ENCODE results near the gene JAZF1.

Gene JAZF1

GRCh38 chr7:28136420-28136819 is 44.2 kb downstream of the JAZF1 start:
- H3K27me3 ChIP-seq (replicated peaks; ENCODE audit: insufficient read depth, low read length), result no peaks in the 10 kb centered on the region
- H4K20me1 ChIP-seq (ENCODE audit: insufficient read depth, low read length), result no peaks in the 10 kb centered on the region
- H3K4me3 ChIP-seq (ENCODE audit: low read length), result no peak overlapping the region
- DNase-seq, result no peak
- no peaks in the 10 kb centered on the region for H3F3A ChIP-seq (ENCODE audit: insufficient read depth, low read length)
- H3K9me2 ChIP-seq (replicated peaks; ENCODE audit: insufficient read depth, low read length), result no peaks in the 10 kb centered on the region
- no peak overlapping the region for H3K9ac ChIP-seq (ENCODE audit: low read length)
- H3K4me2 ChIP-seq (ENCODE audit: low read depth, low read length), result no peak overlapping the region
- no peak overlapping the region for H2AFZ ChIP-seq (ENCODE audit: low read length)
- no peaks in the 10 kb centered on the region for H3K36me3 ChIP-seq (replicated peaks; ENCODE audit: insufficient read depth, low read length)
- TF ChIP-seq CTCF (IDR thresholded peaks at IDR 0.05; ENCODE audit: low read length), result no peak
- no peak for TF ChIP-seq EZH2 (optimal IDR thresholded peaks at IDR 0.05; ENCODE audit: low read depth, low read length)
- TF ChIP-seq EZH2phosphoT487 (IDR thresholded peaks at IDR 0.05; ENCODE audit: low read length), result no peak
- no peak overlapping the region for H3K27ac ChIP-seq (ENCODE audit: low read length)
- H3K79me2 ChIP-seq (ENCODE audit: low read length), result no peaks in the 10 kb centered on the region
- H3K9me3 ChIP-seq (replicated peaks; ENCODE audit: insufficient read depth, low read length), result no peaks in the 10 kb centered on the region
- no peaks in the 10 kb centered on the region for H3K4me1 ChIP-seq (ENCODE audit: low read length)

- Histone ChIP-seq H3K4me1 (ENCODE audit: low read length) (no peaks in the 10 kb centered on the region), H3K9me2 (replicated peaks; ENCODE audit: insufficient read depth, low read length) (no peaks in the 10 kb centered on the region), H3K36me3 (replicated peaks; ENCODE audit: insufficient read depth, low read length) (no peaks in the 10 kb centered on the region), H3K9ac (ENCODE audit: low read length) (no peak overlapping the region), H3K9me3 (replicated peaks; ENCODE audit: insufficient read depth, low read length) (no peaks in the 10 kb centered on the region), H2AFZ (ENCODE audit: low read length) (no peak overlapping the region), H3F3A (ENCODE audit: insufficient read depth, low read length) (no peaks in the 10 kb centered on the region), H3K27me3 (replicated peaks; ENCODE audit: insufficient read depth, low read length) (no peaks in the 10 kb centered on the region), H3K27ac (ENCODE audit: low read length) (no peak overlapping the region), H3K79me2 (ENCODE audit: low read length) (no peaks in the 10 kb centered on the region), H3K4me3 (ENCODE audit: low read length) (no peak overlapping the region), H4K20me1 (ENCODE audit: insufficient read depth, low read length) (no peaks in the 10 kb centered on the region), H3K4me2 (ENCODE audit: low read depth, low read length) (no peak overlapping the region)
- no peak for DNase-seq
- TF ChIP-seq CTCF (IDR thresholded peaks at IDR 0.05; ENCODE audit: low read length) (no peak), EZH2phosphoT487 (IDR thresholded peaks at IDR 0.05; ENCODE audit: low read length) (no peak), EZH2 (optimal IDR thresholded peaks at IDR 0.05; ENCODE audit: low read depth, low read length) (no peak)
Measured at GRCh38 chr7:28135760-28136159, 44.8 kb downstream of the JAZF1 start.

DNA sequence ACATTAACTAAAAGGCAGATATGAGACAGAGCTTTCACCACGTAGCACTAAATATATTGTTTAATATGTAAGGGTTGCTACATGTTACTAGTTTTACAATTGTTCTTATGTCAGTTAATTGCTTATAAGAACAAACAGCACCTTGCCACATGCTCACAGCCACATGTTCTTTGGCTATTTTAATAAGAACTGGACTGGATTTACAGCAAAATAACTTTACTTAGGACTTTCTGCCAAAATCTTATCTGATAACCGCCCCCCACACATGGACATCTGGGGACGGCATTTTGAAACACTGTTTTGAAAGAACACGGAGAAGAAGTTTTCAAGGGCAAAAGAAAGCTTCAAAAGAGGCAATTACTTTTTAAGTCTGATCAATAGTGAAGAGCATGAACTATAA is 45.3 kb downstream of the JAZF1 start:
- Histone ChIP-seq H4K20me1 (ENCODE audit: insufficient read depth, low read length) (no peaks in the 10 kb centered on the region), H3K4me1 (ENCODE audit: low read length) (no peaks in the 10 kb centered on the region), H3F3A (ENCODE audit: insufficient read depth, low read length) (no peaks in the 10 kb centered on the region), H3K27me3 (replicated peaks; ENCODE audit: insufficient read depth, low read length) (no peaks in the 10 kb centered on the region), H3K36me3 (replicated peaks; ENCODE audit: insufficient read depth, low read length) (no peaks in the 10 kb centered on the region), H3K9me2 (replicated peaks; ENCODE audit: insufficient read depth, low read length) (no peaks in the 10 kb centered on the region), H3K27ac (ENCODE audit: low read length) (no peak overlapping the region), H3K79me2 (ENCODE audit: low read length) (no peaks in the 10 kb centered on the region), H3K4me3 (ENCODE audit: low read length) (no peak overlapping the region), H3K4me2 (ENCODE audit: low read depth, low read length) (no peak overlapping the region), H2AFZ (ENCODE audit: low read length) (no peak overlapping the region), H3K9me3 (replicated peaks; ENCODE audit: insufficient read depth, low read length) (no peaks in the 10 kb centered on the region), H3K9ac (ENCODE audit: low read length) (no peak overlapping the region)
- no peak for DNase-seq
- TF ChIP-seq EZH2 (optimal IDR thresholded peaks at IDR 0.05; ENCODE audit: low read depth, low read length) (no peak), EZH2phosphoT487 (IDR thresholded peaks at IDR 0.05; ENCODE audit: low read length) (no peak)

GRCh38 chr7:28133872-28134271 is 46.7 kb downstream of the JAZF1 start:
- Histone ChIP-seq H3F3A (ENCODE audit: insufficient read depth, low read length) (no peaks in the 10 kb centered on the region), H3K4me2 (ENCODE audit: low read depth, low read length) (no peak overlapping the region), H3K27ac (ENCODE audit: low read length) (no peak overlapping the region), H3K9ac (ENCODE audit: low read length) (no peak overlapping the region), H3K4me3 (ENCODE audit: low read length) (no peak overlapping the region), H3K79me2 (ENCODE audit: low read length) (no peaks in the 10 kb centered on the region), H3K9me2 (replicated peaks; ENCODE audit: insufficient read depth, low read length) (no peaks in the 10 kb centered on the region), H3K4me1 (ENCODE audit: low read length) (0 out of 2 replicates have a peak, but pooled peaks cover 2% of the 10 kb centered on the region), H3K36me3 (replicated peaks; ENCODE audit: insufficient read depth, low read length) (no peaks in the 10 kb centered on the region), H3K27me3 (replicated peaks; ENCODE audit: insufficient read depth, low read length) (no peaks in the 10 kb centered on the region), H4K20me1 (ENCODE audit: insufficient read depth, low read length) (no peaks in the 10 kb centered on the region), H2AFZ (ENCODE audit: low read length) (no peak overlapping the region), H3K9me3 (replicated peaks; ENCODE audit: insufficient read depth, low read length) (no peaks in the 10 kb centered on the region)
- no peak for TF ChIP-seq EZH2 (optimal IDR thresholded peaks at IDR 0.05; ENCODE audit: low read depth, low read length)
- no peak for DNase-seq

All from MM.1S (cell line).